Spleen (tissue), 11 donors: ENCODE results near the gene CUL5. TPM values are rescaled to one million over a fixed set of nuclear protein-coding genes. Genes with fewer than 3 reads are reported as not detected.

Experiments used
- DNase-seq: peaks from one replicate; pipeline ENCODE4 v3.0.0-alpha.2; 2020
- H3K27ac ChIP-seq, 8 donors: fragments of 200-600 bp; sonication (generic) in 7 of 8; 1 replicate in 4 of 8; 2 replicates in 4 of 8; pipeline versions ENCODE4 v1.5.0 to v1.8.0; 2016 to 2021; ENCODE audit warnings: inconsistent platforms in 4 of 8, mild to moderate bottlenecking in 4 of 8, moderate library complexity in 1 of 8
- H3K27me3 ChIP-seq, 7 donors: fragments of 200-600 bp; sonication (generic) in 6 of 7; replicated peaks in 1 of 7; 1 replicate in 4 of 7; 2 replicates in 3 of 7; pipeline versions ENCODE4 v1.5.0 to v1.8.0; 2016 to 2021; ENCODE audit warnings: inconsistent platforms in 3 of 7, mild to moderate bottlenecking in 1 of 7
- H3K36me3 ChIP-seq, 6 donors: fragments of 200-600 bp; sonication (generic) in 5 of 6; 1 replicate in 4 of 6; 2 replicates in 2 of 6; pipeline versions ENCODE4 v1.5.0 to v1.8.0; 2016 to 2021; ENCODE audit warnings: inconsistent platforms in 2 of 6
- H3K4me1 ChIP-seq, 6 donors: fragments of 200-600 bp; sonication (generic) in 5 of 6; 1 replicate in 3 of 6; 2 replicates in 3 of 6; pipeline versions ENCODE4 v1.5.0 to v1.8.0; 2016 to 2021; ENCODE audit warnings: inconsistent platforms in 3 of 6
- H3K4me3 ChIP-seq, 8 donors: fragments of 200-600 bp; sonication (generic) in 7 of 8; 1 replicate in 4 of 8; 2 replicates in 4 of 8; pipeline versions ENCODE4 v1.5.0 to v1.8.0; 2016 to 2021; ENCODE audit warnings: inconsistent platforms in 4 of 8, mild to moderate bottlenecking in 4 of 8, moderate library complexity in 2 of 8
- H3K9me3 ChIP-seq, 8 donors: fragments of 200-600 bp; sonication (generic) in 7 of 8; 1 replicate in 4 of 8; 2 replicates in 4 of 8; pipeline versions ENCODE4 v1.5.0 to v1.8.0; 2016 to 2021; ENCODE audit warnings: inconsistent platforms in 4 of 8
- POLR2A ChIP-seq, 3 donors: fragments of 450-650 bp; IDR thresholded peaks; one replicate each; pipeline ENCODE4 v1.5.1; 2017; ENCODE audit warnings: antibody characterized with exemption in 3 of 3, mild to moderate bottlenecking in 1 of 3
- POLR2AphosphoS5 ChIP-seq, 3 donors: sonication (generic); formaldehyde crosslinking; IDR thresholded peaks; one replicate each; pipeline ENCODE4 v1.5.1; 2017; ENCODE audit warnings: antibody characterized with exemption in 3 of 3
- WGBS, 5 donors: extraction: QIAGEN DNeasy Blood & Tissue Kit in 3 of 5; methylation state at CpG; one replicate each; pipeline versions ENCODE4 v1.1.5 to v1.1.7; 2013 to 2018; 5-methylcytosine and 5-hydroxymethylcytosine counted together
- intact Hi-C: fragments of 100-400 bp; cut with DNase I; formaldehyde crosslinking; loops from one replicate; pipeline ENCODE4 v1.15.0; 2023; ENCODE audit warnings: low total_unique reads
- polyA plus RNA-seq, 3 donors: library from polyadenylated mRNA; stranded (reverse); fragments of 200-250 nt; gene quantifications; one replicate each; pipeline ENCODE4 v1.2.1, GENCODE V29; 2013
- total RNA-seq, 7 donors: library from RNA; depleted of rRNA in 3 of 7; stranded (reverse); fragments of >200 nt in 3 of 7; fragmentation: NEBNext Ultra II Directional in 4 of 7; extraction: Animal tissue kit (Norgen Biotek cat#: 25700) in 4 of 7; gene quantifications; one replicate each; pipeline versions ENCODE4 v1.1.0 to v1.2.1, GENCODE V29; 2016 to 2021
- TF ChIP-seq, protein P1 (sequence below), 11 experiments: fragments of 200-600 bp in 7 of 11; fragments of 450-650 bp in 4 of 11; sonication (generic) in 4 of 11; IDR thresholded peaks in 8 of 11; conservative IDR thresholded peaks in 3 of 11; 1 replicate in 7 of 11; 2 replicates in 4 of 11; pipeline versions ENCODE4 v1.4.0 to v1.8.0; 2016 to 2021; ENCODE audit warnings: antibody characterized with exemption in 11 of 11, inconsistent platforms in 4 of 11, mild to moderate bottlenecking in 1 of 11
- donor health status: healthy with polysubstance abuse.
- donor health status: DM: no; HTN: no; CAD: no; lungs with moderate emphysema.
- donor health status: DM: no; HTN: no; CAD: no.
- donor health status: Bipolar disorder and iron deficiency.
- donor health status: healthy.
- donor health status: DM: no; HTN: no; CAD: no.
- donor health status: DM: yes; HTN: yes; CAD: no.

The CUL5 gene
- total and polyA plus RNA-seq, 10 donors, result 5.5 to 42.7 (median 35.6) TPM

DNA sequence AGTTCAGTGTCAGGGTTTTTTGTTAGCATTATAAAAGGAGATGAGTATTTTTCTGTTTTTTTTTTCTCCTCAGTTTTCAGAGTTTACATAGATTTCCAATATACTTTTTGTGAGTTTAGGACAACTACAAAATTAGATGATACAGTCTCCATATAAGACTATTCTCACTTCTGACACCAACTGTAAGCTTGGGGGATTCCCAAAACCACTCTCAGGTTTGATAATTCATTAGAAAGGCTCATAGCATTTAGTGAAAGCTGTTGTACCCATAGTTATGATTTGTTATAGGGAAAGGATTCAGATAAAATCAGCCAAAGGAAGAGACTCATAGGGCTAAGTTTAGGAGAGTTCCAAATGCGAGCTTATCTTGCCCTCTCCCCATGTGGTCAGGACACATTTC lies 24.1 kb downstream of the CUL5 start:
- DNase-seq, result no peak
- whole genome bisulfite sequencing, 5 donors, result 83 to 100% (median 96%) methylated on average over 1 of the region's 1 CpG
- Histone ChIP-seq H3K4me1 (peaks cover 0 to 16% (median 0%) of the 10 kb centered on the region in 6 donors), H3K36me3 (peaks cover 0 to 57% (median 26%) of the 10 kb centered on the region in 6 donors), H3K27ac (no peak overlapping the region), H3K27me3 (no peaks in the 10 kb centered on the region), H3K4me3 (no peak overlapping the region), H3K9me3 (peaks cover 0 to 9% (median 0%) of the 10 kb centered on the region in 8 donors)
- intact Hi-C loops, result no loop called here
- TF ChIP-seq POLR2AphosphoS5 (IDR thresholded peaks at IDR 0.05), result no peak
- TF ChIP-seq, protein P1, sequence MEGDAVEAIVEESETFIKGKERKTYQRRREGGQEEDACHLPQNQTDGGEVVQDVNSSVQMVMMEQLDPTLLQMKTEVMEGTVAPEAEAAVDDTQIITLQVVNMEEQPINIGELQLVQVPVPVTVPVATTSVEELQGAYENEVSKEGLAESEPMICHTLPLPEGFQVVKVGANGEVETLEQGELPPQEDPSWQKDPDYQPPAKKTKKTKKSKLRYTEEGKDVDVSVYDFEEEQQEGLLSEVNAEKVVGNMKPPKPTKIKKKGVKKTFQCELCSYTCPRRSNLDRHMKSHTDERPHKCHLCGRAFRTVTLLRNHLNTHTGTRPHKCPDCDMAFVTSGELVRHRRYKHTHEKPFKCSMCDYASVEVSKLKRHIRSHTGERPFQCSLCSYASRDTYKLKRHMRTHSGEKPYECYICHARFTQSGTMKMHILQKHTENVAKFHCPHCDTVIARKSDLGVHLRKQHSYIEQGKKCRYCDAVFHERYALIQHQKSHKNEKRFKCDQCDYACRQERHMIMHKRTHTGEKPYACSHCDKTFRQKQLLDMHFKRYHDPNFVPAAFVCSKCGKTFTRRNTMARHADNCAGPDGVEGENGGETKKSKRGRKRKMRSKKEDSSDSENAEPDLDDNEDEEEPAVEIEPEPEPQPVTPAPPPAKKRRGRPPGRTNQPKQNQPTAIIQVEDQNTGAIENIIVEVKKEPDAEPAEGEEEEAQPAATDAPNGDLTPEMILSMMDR (IDR thresholded peaks at IDR 0.05 in 8 of 11, conservative IDR thresholded peaks at IDR 0.05 in 3 of 11), result no peak
- no peak for TF ChIP-seq POLR2A (IDR thresholded peaks at IDR 0.05)

DNA sequence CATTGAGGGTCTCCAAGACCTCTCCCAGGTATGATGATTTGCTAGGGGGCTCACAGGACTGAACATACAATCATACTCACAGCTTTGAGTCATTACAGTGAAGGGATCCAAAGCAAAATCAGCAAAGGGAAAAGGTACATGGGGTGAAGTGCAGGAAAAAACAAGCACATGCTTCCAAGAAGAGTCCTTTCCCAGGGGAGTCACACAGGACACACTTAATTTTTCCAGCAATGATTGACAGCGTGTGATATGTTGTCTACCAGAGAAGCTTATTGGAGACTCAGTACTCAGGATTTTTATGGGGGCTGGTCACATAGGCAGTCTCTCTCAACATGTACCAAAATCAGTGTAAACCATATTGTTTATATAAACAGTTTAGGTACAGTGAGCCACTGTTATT lies 25.3 kb downstream of the CUL5 start:
- H3K4me3 ChIP-seq, result no peak overlapping the region
- no peaks in the 10 kb centered on the region for H3K27me3 ChIP-seq
- peaks cover 0 to 69% (median 28%) of the 10 kb centered on the region in 6 donors for H3K36me3 ChIP-seq
- no peak for DNase-seq
- TF ChIP-seq, protein P1 (IDR thresholded peaks at IDR 0.05 in 8 of 11, conservative IDR thresholded peaks at IDR 0.05 in 3 of 11), result no peak
- no peak for TF ChIP-seq POLR2AphosphoS5 (IDR thresholded peaks at IDR 0.05)
- TF ChIP-seq POLR2A (IDR thresholded peaks at IDR 0.05), result no peak
- peaks cover 0 to 5% (median 0%) of the 10 kb centered on the region in 6 donors for H3K4me1 ChIP-seq
- 82 to 97% (median 91%) methylated on average over 1 of the region's 1 CpG for WGBS, 5 donors
- peaks cover 0 to 9% (median 0%) of the 10 kb centered on the region in 8 donors for H3K9me3 ChIP-seq
- intact Hi-C loops, result no loop called here
- H3K27ac ChIP-seq, result no peak overlapping the region

DNA sequence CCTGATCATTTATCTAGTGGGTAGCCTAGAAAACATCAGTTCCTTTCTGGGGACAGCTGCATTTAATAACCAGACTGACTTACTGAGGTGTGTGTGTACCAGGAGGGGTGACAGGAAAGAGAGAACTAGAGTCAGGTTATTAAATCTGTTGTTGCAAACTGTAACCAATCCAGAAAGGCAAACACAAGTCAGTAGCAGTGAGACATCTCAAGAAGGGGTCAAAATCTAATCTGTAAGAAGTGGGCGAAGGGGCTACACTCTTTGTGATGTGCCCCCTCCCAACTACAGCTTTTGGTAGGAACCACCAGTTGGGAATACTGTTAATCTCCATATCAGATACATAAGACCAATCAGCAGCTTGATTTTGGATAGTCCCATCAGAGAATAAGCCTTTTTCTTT lies 26.3 kb downstream of the CUL5 start:
- TF ChIP-seq POLR2A (IDR thresholded peaks at IDR 0.05), result no peak
- TF ChIP-seq POLR2AphosphoS5 (IDR thresholded peaks at IDR 0.05), result no peak
- TF ChIP-seq, protein P1 (IDR thresholded peaks at IDR 0.05 in 8 of 11, conservative IDR thresholded peaks at IDR 0.05 in 3 of 11), result no peak
- intact Hi-C loops, result no loop called here
- H3K36me3 ChIP-seq, result peaks cover 0 to 79% (median 33%) of the 10 kb centered on the region in 6 donors
- peaks cover 0 to 5% (median 0%) of the 10 kb centered on the region in 6 donors for H3K4me1 ChIP-seq
- DNase-seq, result no peak
- no peak overlapping the region for H3K27ac ChIP-seq
- WGBS, 5 donors, result 91 to 100% (median 100%) methylated on average over 1 of the region's 1 CpG
- H3K27me3 ChIP-seq, result no peaks in the 10 kb centered on the region
- H3K4me3 ChIP-seq, result no peak overlapping the region
- H3K9me3 ChIP-seq, result peaks cover 0 to 9% (median 0%) of the 10 kb centered on the region in 8 donors

DNA sequence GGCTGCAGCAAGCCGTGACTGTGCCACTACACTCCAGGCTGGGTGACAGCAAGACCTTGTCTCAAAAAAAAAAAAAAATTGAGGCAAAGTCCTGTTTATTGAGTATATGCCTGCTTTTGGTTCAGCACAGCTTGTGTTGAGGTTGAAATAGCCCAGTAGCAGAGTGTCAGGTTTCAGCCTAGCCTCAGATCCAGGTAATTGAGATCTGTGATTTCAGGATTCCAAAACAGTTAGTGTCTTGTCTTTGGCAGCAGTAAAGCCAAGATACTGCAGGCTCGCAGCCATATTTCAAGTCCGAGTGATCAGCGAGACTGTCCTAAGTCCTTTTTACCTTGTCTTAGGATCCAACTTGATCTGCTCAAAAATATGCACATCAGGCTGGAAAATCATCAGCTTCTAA lies 27.0 kb downstream of the CUL5 start:
- intact Hi-C loops, result no loop called here
- peaks cover 0 to 5% (median 0%) of the 10 kb centered on the region in 6 donors for H3K4me1 ChIP-seq

More for the DNA sequence above, 27.0 kb downstream of the CUL5 start:
- Histone ChIP-seq H3K4me3 (no peak overlapping the region), H3K9me3 (peaks cover 0 to 9% (median 0%) of the 10 kb centered on the region in 8 donors), H3K27me3 (no peaks in the 10 kb centered on the region), H3K36me3 (peaks cover 0 to 86% (median 33%) of the 10 kb centered on the region in 6 donors), H3K27ac (no peak overlapping the region)
- no peak for DNase-seq
- 94 to 99% (median 97%) methylated on average over 4 of the region's 4 CpGs for WGBS, 5 donors
- TF ChIP-seq POLR2AphosphoS5 (IDR thresholded peaks at IDR 0.05) (no peak), POLR2A (IDR thresholded peaks at IDR 0.05) (no peak)
- TF ChIP-seq, protein P1 (IDR thresholded peaks at IDR 0.05 in 8 of 11, conservative IDR thresholded peaks at IDR 0.05 in 3 of 11), result no peak
